DMS114 treated with DMSO at 0.1 percent for 48 hours (cell line): ENCODE results near the gene P4HA3.

Source experiments
- DNase-seq: peaks from one replicate; lab custom pipeline; 2025; ENCODE audit not compliant: unreplicated experiment; lab: John Stamatoyannopoulos, UW

Gene P4HA3

GRCh38 chr11:74268456-74268855 is 43.0 kb downstream of the P4HA3 start:
- DNase-seq: no peak

GRCh38 chr11:74267014-74267413 is 44.4 kb downstream of the P4HA3 start:
- DNase-seq: no peak

- DNase-seq: no peak
These were observed 46.2 kb downstream of the P4HA3 start for GRCh38 chr11:74265256-74265655.

GRCh38 chr11:74262725-74263124 is 48.7 kb downstream of the P4HA3 start:
- no peak for DNase-seq

- DNase-seq: no peak
These were observed 53.4 kb downstream of the P4HA3 start for GRCh38 chr11:74257959-74258553.

GRCh38 chr11:74256378-74257133 is 54.9 kb downstream of the P4HA3 start:
- no peak for DNase-seq

- peak; percentile 23 for DNase-seq
These were observed 55.6 kb downstream of the P4HA3 start for GRCh38 chr11:74255741-74256375.

GRCh38 chr11:74253361-74253760 is 58.1 kb downstream of the P4HA3 start:
- no peak for DNase-seq

GRCh38 chr11:74249496-74249895 is 61.9 kb downstream of the P4HA3 start:
- no peak for DNase-seq

- DNase-seq: no peak
These were observed 63.0 kb downstream of the P4HA3 start for GRCh38 chr11:74248469-74248868.

- no peak for DNase-seq
These were observed 73.2 kb downstream of the P4HA3 start for GRCh38 chr11:74238243-74238642.

GRCh38 chr11:74237541-74237940 is 73.9 kb downstream of the P4HA3 start:
- DNase-seq: no peak

- DNase-seq: no peak
These were observed 76.3 kb downstream of the P4HA3 start for GRCh38 chr11:74235121-74235520.

- no peak for DNase-seq
These were observed 77.8 kb downstream of the P4HA3 start for GRCh38 chr11:74233683-74234082.

- DNase-seq: no peak
These were observed 79.0 kb downstream of the P4HA3 start for GRCh38 chr11:74232311-74232950.

GRCh38 chr11:74226907-74227306 is 84.5 kb downstream of the P4HA3 start:
- DNase-seq: no peak

GRCh38 chr11:74225565-74225964 is 85.9 kb downstream of the P4HA3 start:
- DNase-seq: no peak

GRCh38 chr11:74221816-74222215 is 89.6 kb downstream of the P4HA3 start:
- DNase-seq: no peak

GRCh38 chr11:74220376-74220775 is 91.1 kb downstream of the P4HA3 start:
- no peak for DNase-seq
